CD4-positive, alpha-beta T cell (primary cell): ENCODE data around the gene DCDC1. TPM values are rescaled to one million over a fixed set of nuclear protein-coding genes. Genes with fewer than 3 reads are reported as not detected.
A peak's percentile ranks its signal among the peaks of the same experiment; 100 is the strongest.

Source experiments
- ATAC-seq: fragments of 200-7000 bp; cut with Tn5 transposase; one replicate; pipeline ENCODE4 v1.10.0; 2022; ENCODE audit warnings: mild to moderate bottlenecking; ENCODE audit not compliant: poor library complexity
- CTCF ChIA-PET: fragments of 350-600 bp; sonication (Branson Sonifier 250); formaldehyde crosslinking; loops from one replicate; lab custom pipeline; 2021; ENCODE audit warnings: antibody characterized with exemption, inconsistent platforms; lab: Charles Lee
- POLR2A ChIA-PET: fragments of 350-600 bp; sonication (Branson Sonifier 250); formaldehyde crosslinking; loops from one replicate; lab custom pipeline; 2021; ENCODE audit warnings: antibody characterized with exemption, inconsistent platforms; lab: Charles Lee
- DNase-seq, 14 experiments: peaks; one replicate each; pipeline ENCODE4 v3.0.0-alpha.2; 2013 to 2020; ENCODE audit warnings: mixed read lengths in 2 of 14
- H3K27ac ChIP-seq, 2 donors: one replicate each; pipeline versions ENCODE4 v1.5.1 to v1.7.0; 2013; ENCODE audit warnings: low read length in 2 of 2, low read depth in 1 of 2, mild to moderate bottlenecking in 1 of 2
- H3K27me3 ChIP-seq, 2 experiments: 1 replicate in 1 of 2; 2 replicates in 1 of 2; pipeline versions ENCODE4 v1.6.1 to v1.7.0; 2013; ENCODE audit warnings: low read length in 2 of 2, control low read depth in 1 of 2, mild to moderate bottlenecking in 1 of 2, moderate library complexity in 1 of 2; ENCODE audit not compliant: insufficient read depth in 2 of 2, control insufficient read depth in 1 of 2
- H3K36me3 ChIP-seq: one replicate; pipeline ENCODE4 v1.6.1; 2013; ENCODE audit warnings: low read length, control low read depth; ENCODE audit not compliant: insufficient read depth
- H3K4me1 ChIP-seq: one replicate; pipeline ENCODE4 v1.6.1; 2013; ENCODE audit warnings: low read length, control low read depth; ENCODE audit not compliant: insufficient read depth
- H3K4me3 ChIP-seq: one replicate; pipeline ENCODE4 v1.5.1; 2013; ENCODE audit warnings: mild to moderate bottlenecking, low read length, moderate library complexity
- H3K9me3 ChIP-seq, 2 experiments: 1 replicate in 1 of 2; 2 replicates in 1 of 2; pipeline versions ENCODE4 v1.6.1 to v1.7.0; 2013; ENCODE audit warnings: low read length in 2 of 2, mild to moderate bottlenecking in 2 of 2, control low read depth in 1 of 2, moderate library complexity in 1 of 2; ENCODE audit not compliant: control insufficient read depth in 1 of 2, insufficient read depth in 1 of 2
- H3K27ac Mint-ChIP-seq: one replicate; pipeline ENCODE4 v1.8.0; 2020; ENCODE audit warnings: mixed read lengths
- H3K27me3 Mint-ChIP-seq: one replicate; pipeline ENCODE4 v1.8.0; 2021; ENCODE audit warnings: mixed read lengths
- H3K36me3 Mint-ChIP-seq: one replicate; pipeline ENCODE4 v1.8.0; 2021; ENCODE audit warnings: low read depth, mixed read lengths
- H3K4me1 Mint-ChIP-seq: one replicate; pipeline ENCODE4 v1.8.0; 2021; ENCODE audit warnings: low read depth, mixed read lengths
- H3K4me3 Mint-ChIP-seq: one replicate; pipeline ENCODE4 v1.8.0; 2020; ENCODE audit warnings: mild to moderate bottlenecking, mixed read lengths
- H3K9me3 Mint-ChIP-seq: one replicate; pipeline ENCODE4 v1.8.0; 2020; ENCODE audit warnings: mixed read lengths
- CTCF ChIP-seq: fragments of 200-600 bp; IDR thresholded peaks from one replicate; pipeline ENCODE4 v1.8.0; 2022; ENCODE audit warnings: antibody characterized with exemption, mild to moderate bottlenecking
- intact Hi-C, 2 experiments: fragments of 100-400 bp; cut with DNase I in 1 of 2; cut with micrococcal nuclease in 1 of 2; formaldehyde crosslinking; loops; one replicate each; pipeline versions ENCODE4 v1.15.1 to v1.9.0; 2023 to 2025; cut with DNase I, micrococcal nuclease
- total RNA-seq, 174 experiments: library from RNA in 2 of 174; stranded (reverse) in 2 of 174; gene quantifications; one replicate each; pipeline ENCODE4 v1.2.3 and lab custom pipeline; 2021 to 2026

Gene DCDC1
- total RNA-seq, 2 experiments from 2014 or later = 0.11 TPM; not detected in 1

- no peaks in the 10 kb centered on the region for H3K9me3 Mint-ChIP-seq
- intact Hi-C loops = loop anchor here (2.0 to 10.0 kb wide), 6 partner anchors 55 to 610 kb away; no protein-coding TSS in a partner anchor
- Histone ChIP-seq H3K9me3 (no peaks in the 10 kb centered on the region), H3K27me3 (no peaks in the 10 kb centered on the region), H3K36me3 (no peaks in the 10 kb centered on the region), H3K4me3 (no peak overlapping the region), H3K27ac (no peak overlapping the region), H3K4me1 (no peaks in the 10 kb centered on the region)
- peaks cover 31% of the 10 kb centered on the region for H3K36me3 Mint-ChIP-seq
- DNase-seq (peak in 3 of 14 experiments; percentile 33 to 45 (median 38)), ATAC-seq (no peak)
- POLR2A ChIA-PET = no interaction called here
- CTCF ChIA-PET = interaction anchor here (0.7 to 1.0 kb wide), 2 partner anchors 28 to 558 kb away, joined by 3 to 4 read pairs; partner anchors contain the start of genes DCDC1 and DNAJC24
- peak; percentile 60 for TF ChIP-seq CTCF
- no peaks in the 10 kb centered on the region for H3K4me1 Mint-ChIP-seq
- no peak overlapping the region for H3K4me3 Mint-ChIP-seq
- H3K27me3 Mint-ChIP-seq = no peaks in the 10 kb centered on the region
- H3K27ac Mint-ChIP-seq = no peak overlapping the region
Observed at GRCh38 chr11:31397239-31397834, 27.8 kb upstream of the DCDC1 start.

GRCh38 chr11:31387379-31387778 is 17.8 kb upstream of the DCDC1 start:
- CTCF ChIA-PET = no interaction called here
- intact Hi-C loops = loop anchor here in 1 of 2 experiments (2.0 kb wide), 1 partner anchor 21 kb away; no protein-coding TSS in a partner anchor

GRCh38 chr11:31383116-31383515 is 13.6 kb upstream of the DCDC1 start:
- no peak overlapping the region for H3K27ac ChIP-seq
- ChIA-PET CTCF (no interaction called here), POLR2A (no interaction called here)
- intact Hi-C loops = no loop called here
- H3K27me3 Mint-ChIP-seq = no peaks in the 10 kb centered on the region
- no peak for TF ChIP-seq CTCF
- peaks cover 5% of the 10 kb centered on the region for H3K4me1 ChIP-seq
- DNase-seq (no peak), ATAC-seq (no peak)
- no peaks in the 10 kb centered on the region for H3K36me3 Mint-ChIP-seq
- H3K9me3 Mint-ChIP-seq = no peaks in the 10 kb centered on the region
- H3K36me3 ChIP-seq = peaks cover 4% of the 10 kb centered on the region
- H3K27ac Mint-ChIP-seq = no peak overlapping the region
- H3K4me3 ChIP-seq = no peak overlapping the region
- no peak overlapping the region for H3K4me3 Mint-ChIP-seq
- no peaks in the 10 kb centered on the region for H3K27me3 ChIP-seq
- H3K9me3 ChIP-seq = no peaks in the 10 kb centered on the region
- H3K4me1 Mint-ChIP-seq = peaks cover 21% of the 10 kb centered on the region

More at GRCh38 chr11:31387379-31387778, 17.8 kb upstream of the DCDC1 start:
- ATAC-seq (no peak), DNase-seq (no peak)
- H3K27me3 Mint-ChIP-seq = no peaks in the 10 kb centered on the region
- peaks cover 4% of the 10 kb centered on the region for H3K9me3 Mint-ChIP-seq
- POLR2A ChIA-PET = interaction anchor here (0.6 kb wide), 1 partner anchor 18 kb away, joined by 3 read pairs; the partner anchor contains the start of genes DCDC1 and DNAJC24
- H3K9me3 ChIP-seq = peaks cover 0 to 6% of the 10 kb centered on the region in 2 experiments
- no peak overlapping the region for H3K4me3 ChIP-seq
- H3K27ac ChIP-seq = no peak overlapping the region
- no peak overlapping the region for H3K27ac Mint-ChIP-seq
- no peaks in the 10 kb centered on the region for H3K27me3 ChIP-seq
- peaks cover 5% of the 10 kb centered on the region for H3K4me1 ChIP-seq
- H3K4me3 Mint-ChIP-seq = no peak overlapping the region
- H3K4me1 Mint-ChIP-seq = peaks cover 33% of the 10 kb centered on the region
- no peaks in the 10 kb centered on the region for H3K36me3 Mint-ChIP-seq
- no peak for TF ChIP-seq CTCF
- peaks cover 4% of the 10 kb centered on the region for H3K36me3 ChIP-seq
